K562 (cell line): ENCODE data around the gene PRDM10. TPM values are rescaled to one million over a fixed set of nuclear protein-coding genes. Genes with fewer than 3 reads are reported as not detected.
A peak's percentile ranks its signal among the peaks of the same experiment; 100 is the strongest.

Experiments used
- ATAC-seq: fragments of 200-7000 bp; cut with Tn5 transposase; 3 replicates; pipeline ENCODE4 v1.9.1; 2020; ENCODE audit warnings: moderate library complexity
- BruUV-seq: library from RNA; stranded (reverse); fragments of 400-500 nt; replicated peaks from 2 replicates; lab custom pipeline; 2021; lab: Mats Ljungman, UMichigan
- CTCF ChIA-PET: fragments of 300-600 bp; formaldehyde crosslinking; extraction: SDS; loops from one replicate; lab custom pipeline; 2021; ENCODE audit warnings: low intra/inter-chr PET ratio; lab: Yijun Ruan, JAX
- POLR2A ChIA-PET: fragments of 300-600, 350-650 bp; sonication (Branson Sonifier 250); formaldehyde crosslinking; extraction: SDS; loops from one replicate; lab custom pipeline; 2021; ENCODE audit warnings: antibody characterized with exemption, inconsistent platforms; lab: Yijun Ruan, JAX
- DNase-seq, 4 experiments: peaks; one replicate each; pipeline versions ENCODE4 v3.0.0 to v3.0.0-alpha.2; 2011 to 2018; ENCODE audit warnings: low spot score in 3 of 4, mixed read lengths in 3 of 4; ENCODE audit errors: extremely low read depth in 1 of 4
- FAIRE-seq: peaks from 2 replicates; lab custom pipeline; 2011; peaks lifted over from hg19 to GRCh38; lab: Jason Lieb, UNC
- H2AFZ ChIP-seq: 2 replicates; pipeline ENCODE4 v1.6.0; 2011; ENCODE audit warnings: low read depth, low read length, control low read depth, inconsistent platforms
- H3K27ac ChIP-seq: fragments of 200-600 bp; 3 replicates; pipeline ENCODE4 v1.8.0; 2011; ENCODE audit warnings: low read depth, mild to moderate bottlenecking, control low read depth, inconsistent platforms, low read length, moderate library complexity, mixed read lengths; ENCODE audit errors: extremely low read depth
- H3K27me3 ChIP-seq, 2 experiments: fragments of 300-600 bp in 1 of 2; 2 replicates in 1 of 2; 3 replicates in 1 of 2; pipeline versions ENCODE4 v1.6.0 to v1.8.0; 2011; ENCODE audit warnings: inconsistent platforms in 2 of 2, low read length in 2 of 2, mild to moderate bottlenecking in 1 of 2, mixed read lengths in 1 of 2, moderate library complexity in 1 of 2; ENCODE audit not compliant: control insufficient read depth in 2 of 2, insufficient read depth in 2 of 2
- H3K36me3 ChIP-seq: fragments of 300-600 bp; 3 replicates; pipeline ENCODE4 v1.8.0; 2011; ENCODE audit warnings: mild to moderate bottlenecking, low read length, inconsistent platforms; ENCODE audit not compliant: control insufficient read depth, insufficient read depth
- H3K4me1 ChIP-seq, 2 experiments: fragments of 200-600 bp in 1 of 2; replicated peaks in 1 of 2; 2 replicates in 1 of 2; 3 replicates in 1 of 2; pipeline versions ENCODE4 v1.5.1 to v1.8.0; 2011; ENCODE audit warnings: inconsistent platforms in 2 of 2, low read length in 2 of 2, mild to moderate bottlenecking in 1 of 2, mixed read lengths in 1 of 2, moderate library complexity in 1 of 2; ENCODE audit not compliant: control insufficient read depth in 2 of 2, insufficient read depth in 2 of 2
- H3K4me2 ChIP-seq: 2 replicates; pipeline ENCODE4 v1.6.1; 2011; ENCODE audit warnings: low read length, control low read depth, inconsistent platforms, mixed read lengths; ENCODE audit not compliant: insufficient read depth
- H3K4me3 ChIP-seq: fragments of 200-600 bp; sonication (generic), shearing (Covaris generic); 2 replicates; pipeline ENCODE4 v1.5.1; 2016; ENCODE audit warnings: control low read depth, inconsistent platforms
- H3K79me2 ChIP-seq: fragments of 200-600 bp; 3 replicates; pipeline ENCODE4 v1.8.0; 2011; ENCODE audit warnings: low read length, inconsistent platforms; ENCODE audit not compliant: control insufficient read depth, insufficient read depth
- H3K9ac ChIP-seq, 2 experiments: 2 replicates each; pipeline versions ENCODE4 v1.6.0 to v1.6.1; 2011; ENCODE audit warnings: low read depth in 2 of 2, low read length in 2 of 2, control low read depth in 1 of 2, inconsistent platforms in 1 of 2, mild to moderate bottlenecking in 1 of 2, mixed read lengths in 1 of 2; ENCODE audit not compliant: insufficient read depth in 1 of 2
- H3K9me1 ChIP-seq: one replicate; pipeline ENCODE4 v1.6.0; 2011; ENCODE audit warnings: inconsistent platforms, mild to moderate bottlenecking, low read length, moderate library complexity; ENCODE audit not compliant: control insufficient read depth, insufficient read depth
- H3K9me3 ChIP-seq: replicated peaks from 2 replicates; pipeline ENCODE4 v1.5.1; 2011; ENCODE audit warnings: low read depth, low read length, inconsistent platforms; ENCODE audit not compliant: control insufficient read depth, insufficient read depth
- H4K20me1 ChIP-seq: replicated peaks from 2 replicates; pipeline ENCODE4 v1.6.1; 2011; ENCODE audit warnings: low read length, inconsistent platforms, mixed read lengths; ENCODE audit not compliant: control insufficient read depth, insufficient read depth
- ADNP ChIP-seq: fragments of 200-800 bp; sonication (Bioruptor generic); IDR thresholded peaks from 2 replicates; pipeline ENCODE4 v1.6.1; 2016; ENCODE audit warnings: missing genetic modification characterization, missing compliant biosample characterization
- CSDE1 ChIP-seq, 2 experiments: fragments of 450-650 bp; IDR thresholded peaks; 2 replicates each; pipeline ENCODE4 v1.6.1; 2016; ENCODE audit warnings: mild to moderate bottlenecking in 1 of 2
- EHMT2 ChIP-seq: fragments of 450-650 bp; IDR thresholded peaks from 2 replicates; pipeline ENCODE4 v1.6.1; 2018; ENCODE audit warnings: antibody characterized with exemption
- EP300 ChIP-seq: IDR thresholded peaks from 2 replicates; pipeline ENCODE4 v1.6.1; 2012; ENCODE audit warnings: low read length, improper control_type of control experiment
- KLF16 ChIP-seq: IDR thresholded peaks from 2 replicates; pipeline ENCODE4 v1.6.1; 2016; ENCODE audit warnings: antibody characterized with exemption
- NFIC ChIP-seq: fragments of 450-650 bp; IDR thresholded peaks from 2 replicates; pipeline ENCODE4 v1.6.1; 2017; ENCODE audit warnings: mild to moderate bottlenecking, inconsistent platforms
- PRMT5 ChIP-seq: sonication (generic); formaldehyde crosslinking; IDR thresholded peaks from 2 replicates; pipeline ENCODE4 v1.5.0; 2020; ENCODE audit warnings: missing genetic modification reagents
- RAD51 ChIP-seq: fragments of 450-650 bp; IDR thresholded peaks from 2 replicates; pipeline ENCODE4 v1.7.1; 2016; ENCODE audit warnings: low read depth, mild to moderate bottlenecking, borderline replicate concordance
- RBM17 ChIP-seq: fragments of 200-400 bp; formaldehyde crosslinking; IDR thresholded peaks from 2 replicates; pipeline ENCODE4 v1.6.1; 2017; ENCODE audit warnings: low read depth, mild to moderate bottlenecking, low read length, borderline replicate concordance
- SIN3A ChIP-seq, 2 experiments: fragments of 150-350 bp in 1 of 2; IDR thresholded peaks; 2 replicates each; pipeline ENCODE4 v1.6.1; 2011 to 2016; ENCODE audit warnings: borderline replicate concordance in 2 of 2, low read depth in 2 of 2, low read length in 2 of 2, mild to moderate bottlenecking in 2 of 2, moderate library complexity in 2 of 2; ENCODE audit not compliant: control insufficient read depth in 1 of 2
- STAT5A ChIP-seq: IDR thresholded peaks from 2 replicates; pipeline ENCODE4 v1.6.1; 2012; ENCODE audit warnings: low read length, inconsistent platforms, borderline replicate concordance
- TFAP4 ChIP-seq: sonication (generic); formaldehyde crosslinking; IDR thresholded peaks from 2 replicates; pipeline ENCODE4 v1.8.0; 2022; ENCODE audit warnings: missing genetic modification reagents, mild to moderate bottlenecking, moderate library complexity, borderline replicate concordance
- ZNF316 ChIP-seq: fragments of 450-650 bp; IDR thresholded peaks from 2 replicates; pipeline ENCODE4 v1.6.1; 2016
- ZNF696 ChIP-seq: fragments of 250-450 bp; sonication (Bioruptor Pico); conservative IDR thresholded peaks from 2 replicates; pipeline ENCODE4 v1.4.0; 2020; ENCODE audit warnings: mild to moderate bottlenecking, moderate library complexity
- WGBS: fragments of 100-300 bp; shearing (Covaris generic); methylation state at CpG from one replicate; pipeline ENCODE4 v1.1.6; 2016; ENCODE audit warnings: low coverage, mixed read lengths; ENCODE audit not compliant: insufficient coverage; ENCODE audit errors: missing lambda C conversion rate; 5-methylcytosine and 5-hydroxymethylcytosine counted together
- in situ Hi-C: fragments of 300-500 bp; cut with MboI; formaldehyde crosslinking; loops from 4 replicates; pipeline ENCODE4 v1.15.0; 2018; ENCODE audit warnings: inconsistent platforms, mixed read lengths
- intact Hi-C: fragments of 100-400 bp; cut with micrococcal nuclease; formaldehyde crosslinking; loops from 2 replicates; pipeline ENCODE4 v1.14.2; 2022
- polyA plus RNA-seq, 8 experiments: library from polyadenylated mRNA; depleted of rRNA in 4 of 8; stranded (reverse) in 5 of 8; unstranded in 3 of 8; fragments of >200 nt; fragmentation: Nextera tagmentation in 2 of 8; fragmentation: Illumina TruSeq in 1 of 8; extraction: Ambion mirVana in 2 of 8; extraction: Trizol in 1 of 8; gene quantifications; 2 replicates each; pipeline versions ENCODE4 v1.2.1 to v1.2.3, GENCODE V29; 2011 to 2014; ENCODE audit warnings: inconsistent platforms in 1 of 8, missing spikeins in 1 of 8
- total RNA-seq, 7 experiments: library from RNA; depleted of rRNA in 6 of 7; stranded (reverse); fragments of >200 nt in 6 of 7; fragmentation: Illumina TruSeq in 2 of 7; extraction: Trizol in 2 of 7; gene quantifications; 2 replicates each; pipeline versions ENCODE4 v1.2.1 to v1.2.3, GENCODE V29; 2011 to 2021; ENCODE audit warnings: low replicate concordance in 1 of 7

Gene PRDM10
- total and polyA plus RNA-seq, 9 of the 15 experiments (the other 6 are each of a cell fraction or from before 2014, with no cell fraction given) = 0.89 to 9.3 (median 4.5) TPM

GRCh38 chr11:129997513-129997912 is 5.1 kb downstream of the PRDM10 start:
- no TSS peak for BruUV-seq
- peaks cover under 1 to 10% of the 10 kb centered on the region in 2 experiments; a peak in 3 of 5 replicates for H3K4me1 ChIP-seq
- DNase-seq = no peak
- no peak overlapping the region for H3K9ac ChIP-seq
- no peak overlapping the region for H3K4me3 ChIP-seq
- intact Hi-C loops = no loop called here
- TF ChIP-seq EHMT2 (no peak), ZNF316 (peak; percentile 57)
- no peak overlapping the region for H3K27ac ChIP-seq
- 74% methylated on average over 2 of the region's 2 CpGs for WGBS
- H3K4me2 ChIP-seq = no peak overlapping the region
- no peaks in the 10 kb centered on the region for H3K9me1 ChIP-seq
- no peak for FAIRE-seq
- no peak for ATAC-seq
- H3K9me3 ChIP-seq = 0 out of 2 replicates have a peak, but pooled peaks cover 3% of the 10 kb centered on the region
- POLR2A ChIA-PET = interaction anchor here (1.0 kb wide), 2 partner anchors 8 to 73 kb away, joined by 3 to 4 read pairs; no protein-coding TSS in a partner anchor
- H3K27me3 ChIP-seq = no peaks in the 10 kb centered on the region
- CTCF ChIA-PET = interaction anchor here (0.5 kb wide), 1 partner anchor 326 kb away, joined by 3 read pairs; no protein-coding TSS in a partner anchor
- peaks cover 38% of the 10 kb centered on the region for H3K79me2 ChIP-seq
- in situ Hi-C loops = no loop called here
- peaks cover 3% of the 10 kb centered on the region; the same call in 1 of the 3 replicates for H3K36me3 ChIP-seq
- no peak overlapping the region for H2AFZ ChIP-seq
- H4K20me1 ChIP-seq = no peaks in the 10 kb centered on the region

- POLR2A ChIA-PET = no interaction called here
- intact Hi-C loops = no loop called here
- TF ChIP-seq EP300 (no peak), KLF16 (no peak), SIN3A (IDR thresholded peaks at IDR 0.05; ENCODE audit: borderline replicate concordance in 2 of 2, control insufficient read depth in 1 of 2, low read depth in 2 of 2, low read length in 2 of 2) (no peak), RAD51 (no peak), ADNP (tag) (no peak), PRMT5 (CRISPR knock-in tag) (no peak), STAT5A (no peak), ZNF696 (CRISPR knock-in tag) (no peak), TFAP4 (CRISPR knock-in tag) (no peak), NFIC (no peak), RBM17 (no peak), CSDE1 (IDR thresholded peaks at IDR 0.05) (no peak)
Measured at GRCh38 chr11:129996113-129996870, 6.3 kb downstream of the PRDM10 start.

More at GRCh38 chr11:129996113-129996870, 6.3 kb downstream of the PRDM10 start:
- Histone ChIP-seq H3K9ac (no peak overlapping the region), H3K4me3 (no peak overlapping the region), H3K79me2 (peaks cover 36% of the 10 kb centered on the region), H3K27ac (no peak overlapping the region), H4K20me1 (no peaks in the 10 kb centered on the region), H3K36me3 (peaks cover 3% of the 10 kb centered on the region; the same call in 1 of the 3 replicates), H3K9me1 (no peaks in the 10 kb centered on the region), H3K4me2 (no peak overlapping the region), H3K4me1 (peaks cover 4 to 5% of the 10 kb centered on the region in 2 experiments; a peak in 3 of 5 replicates), H3K9me3 (0 out of 2 replicates have a peak, but pooled peaks cover 3% of the 10 kb centered on the region), H3K27me3 (no peaks in the 10 kb centered on the region), H2AFZ (no peak overlapping the region)
- no TSS peak for BruUV-seq
- CTCF ChIA-PET = no interaction called here
- 90% methylated on average over 12 of the region's 12 CpGs for WGBS
- in situ Hi-C loops = no loop called here
- ATAC-seq = no peak
- FAIRE-seq = no peak
- no peak for DNase-seq
